Measurements from ENCODE around the gene CRTC1.

CRTC1 gene

DNA sequence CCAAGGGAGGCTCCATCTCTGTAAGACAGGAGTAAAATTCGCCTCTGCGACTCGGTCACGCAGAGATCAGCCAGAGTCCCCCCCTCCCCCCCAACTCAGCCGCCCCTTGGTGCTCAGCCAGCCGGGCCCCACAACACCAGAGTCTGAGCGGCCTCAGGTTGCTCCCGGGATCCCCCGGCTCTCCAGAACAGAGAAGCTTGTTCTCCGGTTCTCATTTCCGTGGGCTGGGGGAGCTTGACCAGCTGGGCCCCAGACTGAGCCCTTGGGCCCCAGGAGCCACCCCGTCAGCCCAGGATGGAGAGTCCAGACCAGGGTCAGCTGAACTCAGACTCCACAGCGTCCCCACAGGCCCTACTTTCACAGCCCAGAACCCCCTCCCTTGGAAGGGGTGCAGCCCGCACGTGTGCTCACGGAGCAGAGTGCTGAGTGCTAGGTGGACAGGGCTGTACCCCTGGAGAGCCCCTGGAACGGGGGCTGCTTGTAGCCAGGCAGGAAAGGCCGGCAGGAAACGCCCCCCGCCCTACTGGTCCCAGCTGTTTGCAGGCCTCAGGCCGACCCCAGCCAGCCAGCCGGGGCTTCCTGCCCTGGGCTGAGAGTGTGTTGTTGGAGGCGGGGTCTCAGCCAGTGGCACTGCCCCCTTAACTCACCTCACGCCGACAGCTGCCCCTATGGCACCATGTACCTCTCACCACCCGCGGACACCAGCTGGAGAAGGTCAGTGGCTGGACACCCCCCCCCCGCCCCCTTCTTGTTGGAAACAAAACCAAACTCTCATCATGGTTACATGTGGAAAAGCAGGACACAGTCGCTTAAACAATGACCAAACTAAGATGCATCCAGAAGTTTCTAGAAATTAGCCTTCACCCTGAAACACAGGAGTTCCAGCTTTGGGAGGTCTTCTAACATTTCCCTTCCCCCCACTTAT lies 63.2 kb downstream of the CRTC1 start:
- TF ChIP-seq, protein P1, sequence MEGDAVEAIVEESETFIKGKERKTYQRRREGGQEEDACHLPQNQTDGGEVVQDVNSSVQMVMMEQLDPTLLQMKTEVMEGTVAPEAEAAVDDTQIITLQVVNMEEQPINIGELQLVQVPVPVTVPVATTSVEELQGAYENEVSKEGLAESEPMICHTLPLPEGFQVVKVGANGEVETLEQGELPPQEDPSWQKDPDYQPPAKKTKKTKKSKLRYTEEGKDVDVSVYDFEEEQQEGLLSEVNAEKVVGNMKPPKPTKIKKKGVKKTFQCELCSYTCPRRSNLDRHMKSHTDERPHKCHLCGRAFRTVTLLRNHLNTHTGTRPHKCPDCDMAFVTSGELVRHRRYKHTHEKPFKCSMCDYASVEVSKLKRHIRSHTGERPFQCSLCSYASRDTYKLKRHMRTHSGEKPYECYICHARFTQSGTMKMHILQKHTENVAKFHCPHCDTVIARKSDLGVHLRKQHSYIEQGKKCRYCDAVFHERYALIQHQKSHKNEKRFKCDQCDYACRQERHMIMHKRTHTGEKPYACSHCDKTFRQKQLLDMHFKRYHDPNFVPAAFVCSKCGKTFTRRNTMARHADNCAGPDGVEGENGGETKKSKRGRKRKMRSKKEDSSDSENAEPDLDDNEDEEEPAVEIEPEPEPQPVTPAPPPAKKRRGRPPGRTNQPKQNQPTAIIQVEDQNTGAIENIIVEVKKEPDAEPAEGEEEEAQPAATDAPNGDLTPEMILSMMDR (IDR thresholded peaks at IDR 0.05; ENCODE audit: extremely low read depth, missing control alignments) = no peak
- DNase-seq (ENCODE audit: low spot score) = no peak

DNA sequence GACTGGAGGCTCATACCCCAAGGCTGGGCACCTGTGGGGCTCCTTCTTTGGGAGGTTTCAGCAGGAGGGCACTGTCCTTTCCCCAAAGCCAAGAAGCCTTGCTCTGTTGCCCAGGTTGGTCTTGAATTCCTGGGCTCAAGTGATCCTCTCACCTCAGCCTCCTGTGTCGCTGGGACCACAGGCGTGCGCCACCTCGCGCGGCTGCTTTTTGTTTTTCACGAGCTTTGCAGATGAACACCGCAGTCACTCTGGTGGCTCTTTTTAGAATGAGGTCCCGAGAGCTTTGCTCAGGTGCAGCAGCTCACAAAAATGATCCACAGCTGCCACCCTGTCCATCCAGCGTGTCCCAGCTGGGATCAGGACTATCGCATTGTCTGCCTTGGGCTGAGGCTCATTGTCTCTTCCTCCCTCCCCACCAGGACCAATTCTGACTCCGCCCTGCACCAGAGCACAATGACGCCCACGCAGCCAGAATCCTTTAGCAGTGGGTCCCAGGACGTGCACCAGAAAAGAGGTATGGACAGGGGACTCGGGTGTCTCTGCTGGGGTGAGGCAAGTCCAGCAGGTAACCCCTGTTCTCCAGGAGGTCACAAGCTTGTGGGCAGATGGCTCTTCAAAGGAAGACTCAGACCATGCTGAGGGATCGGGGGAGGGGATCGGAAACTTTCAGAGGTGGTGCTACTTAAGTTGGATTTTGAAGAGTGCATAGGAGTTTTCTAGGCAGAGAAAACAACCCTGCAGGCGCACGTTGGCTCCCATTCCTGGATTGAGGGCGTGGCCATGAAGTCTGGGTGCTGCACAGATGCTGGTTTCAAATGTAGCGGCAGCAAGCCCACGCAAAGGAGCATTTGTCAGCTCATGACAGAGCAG lies 66.1 kb downstream of the CRTC1 start:
- TF ChIP-seq, protein P1 (IDR thresholded peaks at IDR 0.05; ENCODE audit: extremely low read depth, missing control alignments) = no peak
- no peak for DNase-seq (ENCODE audit: low spot score)

DNA sequence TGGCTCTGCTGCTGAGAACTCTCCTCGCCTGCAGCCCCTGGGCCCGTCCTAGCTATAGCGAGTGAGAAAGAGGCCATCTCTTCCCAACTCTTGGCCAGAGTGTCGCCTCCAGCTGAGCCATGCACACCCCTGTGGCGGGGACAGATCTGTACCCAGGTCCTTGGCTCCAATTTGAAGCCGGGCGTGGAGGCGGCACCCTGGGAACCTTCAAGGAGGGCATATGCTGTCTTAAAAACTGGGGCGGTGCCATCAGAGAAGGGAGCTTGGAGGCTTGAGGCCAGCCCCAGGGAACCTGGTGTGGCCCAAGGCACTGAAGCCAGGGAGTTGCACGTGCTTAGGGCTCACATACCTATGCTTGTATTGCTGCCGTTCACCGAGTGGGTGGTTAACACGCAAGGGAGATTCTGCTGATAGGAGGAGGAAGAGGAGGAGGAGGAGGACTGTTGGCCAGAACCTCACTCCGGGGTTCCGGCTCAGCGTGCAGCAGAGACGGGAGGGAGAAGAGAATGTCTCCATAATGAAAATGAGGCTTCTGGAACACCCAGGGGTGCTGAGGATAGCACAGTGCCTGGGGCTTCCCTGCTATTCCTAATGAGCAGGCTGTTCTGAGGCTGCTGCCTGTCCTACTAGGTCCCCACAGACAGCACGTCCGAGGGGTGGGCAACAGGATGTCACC lies 67.0 kb downstream of the CRTC1 start:
- DNase-seq (ENCODE audit: low spot score) = no peak
- TF ChIP-seq, protein P1 (IDR thresholded peaks at IDR 0.05; ENCODE audit: extremely low read depth, missing control alignments) = no peak

DNA sequence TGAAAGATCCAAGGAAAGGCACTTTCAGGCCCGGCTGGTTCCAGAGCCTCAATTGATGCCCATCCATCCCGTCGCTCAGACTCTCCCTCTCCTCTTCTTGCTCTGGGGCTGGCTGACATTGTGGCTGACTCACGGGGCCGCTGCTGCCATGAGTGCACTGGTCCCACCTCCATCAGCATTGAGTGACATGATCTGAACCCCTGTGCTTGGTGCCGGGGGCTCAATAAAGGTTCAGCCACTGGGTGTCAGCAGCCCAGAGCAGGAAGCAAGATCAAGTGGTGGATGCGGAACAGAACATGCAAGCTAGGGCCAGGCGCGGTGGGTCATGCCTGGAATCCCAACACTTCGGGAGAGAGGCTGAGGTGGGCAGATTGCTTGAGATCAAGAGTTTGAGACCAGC lies 68.1 kb downstream of the CRTC1 start:
- TF ChIP-seq, protein P1 (IDR thresholded peaks at IDR 0.05; ENCODE audit: extremely low read depth, missing control alignments) = no peak
- no peak for DNase-seq (ENCODE audit: low spot score)

DNA sequence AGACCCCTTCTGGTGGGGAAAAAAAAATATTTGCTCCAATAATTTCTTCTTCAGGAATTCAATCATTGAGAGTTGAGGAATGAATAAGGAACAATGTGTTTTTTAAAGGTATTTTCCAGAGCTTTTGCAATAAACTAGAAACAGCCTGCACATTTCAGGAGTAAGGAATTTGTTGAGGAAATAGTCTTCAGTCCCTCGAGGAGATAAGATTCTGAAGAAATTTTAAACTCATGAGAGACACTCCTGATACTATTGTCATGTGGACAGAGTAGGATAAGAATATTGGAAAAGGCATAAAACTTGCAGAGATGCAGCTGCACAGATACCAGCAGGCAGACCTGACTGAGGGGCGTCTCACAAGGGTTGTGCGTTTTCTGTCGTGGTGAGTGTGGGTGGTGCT lies 71.0 kb downstream of the CRTC1 start:
- TF ChIP-seq, protein P1 (IDR thresholded peaks at IDR 0.05; ENCODE audit: extremely low read depth, missing control alignments) = no peak
- no peak for DNase-seq (ENCODE audit: low spot score)

DNA sequence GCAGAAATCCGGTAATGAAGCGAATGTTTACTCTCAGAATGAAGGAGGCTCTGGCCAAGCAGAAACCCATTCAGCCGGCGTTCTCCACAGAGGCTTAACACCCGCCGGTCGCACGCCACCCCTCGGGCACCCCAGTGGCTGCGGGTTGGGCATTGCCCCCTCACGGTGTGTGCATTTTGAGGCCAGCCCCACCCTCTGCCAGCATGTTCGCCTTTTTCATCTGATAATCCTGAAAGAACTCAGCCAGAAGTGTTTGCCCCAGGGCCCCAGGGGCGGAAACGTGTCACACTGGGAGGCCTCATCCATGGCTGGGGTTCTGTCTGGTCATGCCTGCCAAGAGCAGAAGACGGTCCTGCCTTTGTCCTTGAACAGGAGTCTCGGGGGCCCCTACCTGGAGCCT lies 73.4 kb downstream of the CRTC1 start:
- no peak for DNase-seq (ENCODE audit: low spot score)
- TF ChIP-seq, protein P1 (IDR thresholded peaks at IDR 0.05; ENCODE audit: extremely low read depth, missing control alignments) = no peak

All from GM20000 (cell line).